Vagina (tissue), 2 donors: Measurements from ENCODE around the gene REXO4. TPM values are rescaled to one million over a fixed set of nuclear protein-coding genes. Genes with fewer than 3 reads are reported as not detected.

Experiments used
- DNase-seq, 2 donors: peaks; one replicate each; pipeline ENCODE4 v3.0.0-alpha.2; 2017; ENCODE audit errors: extremely low spot score in 2 of 2
- H3K27ac ChIP-seq: fragments of 200-600 bp; sonication (generic); one replicate; pipeline ENCODE4 v1.5.1; 2019
- H3K27me3 ChIP-seq: fragments of 200-600 bp; sonication (generic); one replicate; pipeline ENCODE4 v1.5.1; 2019
- H3K36me3 ChIP-seq, 2 donors: fragments of 200-600 bp; sonication (generic); one replicate each; pipeline ENCODE4 v1.5.1; 2017 to 2019
- H3K4me1 ChIP-seq: fragments of 200-600 bp; sonication (generic); one replicate; pipeline ENCODE4 v1.5.1; 2019
- H3K4me3 ChIP-seq, 2 donors: fragments of 200-600 bp; sonication (generic); 1 replicate in 1 of 2; 2 replicates in 1 of 2; pipeline ENCODE4 v1.5.1; 2016 to 2019
- H3K9me3 ChIP-seq: fragments of 200-600 bp; sonication (generic); one replicate; pipeline ENCODE4 v1.5.1; 2019
- CTCF ChIP-seq, 3 experiments: fragments of 450-650 bp in 2 of 3; fragments of 200-600 bp in 1 of 3; sonication (generic) in 1 of 3; IDR thresholded peaks; one replicate each; pipeline ENCODE4 v1.5.1; 2017 to 2019; ENCODE audit warnings: antibody characterized with exemption in 3 of 3, mild to moderate bottlenecking in 2 of 3, moderate library complexity in 2 of 3
- POLR2A ChIP-seq, 2 donors: fragments of 450-650 bp; IDR thresholded peaks; one replicate each; pipeline ENCODE4 v1.6.1; 2017; ENCODE audit warnings: antibody characterized with exemption in 2 of 2, mild to moderate bottlenecking in 2 of 2, moderate library complexity in 2 of 2
- POLR2AphosphoS5 ChIP-seq, 2 donors: sonication (generic); formaldehyde crosslinking; IDR thresholded peaks; one replicate each; pipeline ENCODE4 v1.9.0; 2017; ENCODE audit warnings: antibody characterized with exemption in 2 of 2, mild to moderate bottlenecking in 2 of 2, low read depth in 1 of 2; ENCODE audit not compliant: insufficient read depth in 1 of 2
- intact Hi-C: fragments of 100-400 bp; cut with DNase I; formaldehyde crosslinking; loops from one replicate; pipeline ENCODE4 v1.15.1; 2023
- total RNA-seq: library from RNA; depleted of rRNA; stranded (reverse); fragments of >200 nt; gene quantifications from one replicate; pipeline ENCODE4 v1.2.3, GENCODE V29; 2016

The REXO4 gene
- total RNA-seq, 1 donor from 2014 or later: 17.2 TPM

GRCh38 chr9:133360400-133361393, 57.1 kb downstream of the REXO4 start:
- Histone ChIP-seq H3K9me3 (no peaks in the 10 kb centered on the region), H3K27me3 (no peaks in the 10 kb centered on the region), H3K27ac (no peak overlapping the region), H3K4me1 (peaks cover 46% of the 10 kb centered on the region), H3K36me3 (peaks cover under 1 to 57% of the 10 kb centered on the region in 2 donors), H3K4me3 (no peak overlapping the region)
- TF ChIP-seq POLR2AphosphoS5 (IDR thresholded peaks at IDR 0.05; ENCODE audit: insufficient read depth in 1 of 2, low read depth in 1 of 2) (no peak), CTCF (IDR thresholded peaks at IDR 0.05) (no peak), POLR2A (IDR thresholded peaks at IDR 0.05) (no peak)
- no peak for DNase-seq
- intact Hi-C loops: no loop called here

- no peaks in the 10 kb centered on the region for H3K27me3 ChIP-seq
- no peaks in the 10 kb centered on the region for H3K9me3 ChIP-seq
- no peak overlapping the region for H3K27ac ChIP-seq
- H3K4me3 ChIP-seq: no peak overlapping the region
- TF ChIP-seq POLR2A (IDR thresholded peaks at IDR 0.05) (no peak), CTCF (IDR thresholded peaks at IDR 0.05) (no peak), POLR2AphosphoS5 (IDR thresholded peaks at IDR 0.05; ENCODE audit: insufficient read depth in 1 of 2, low read depth in 1 of 2) (no peak)
- H3K4me1 ChIP-seq: peaks cover 51% of the 10 kb centered on the region
- H3K36me3 ChIP-seq: peaks cover 0 to 46% of the 10 kb centered on the region in 2 donors
- no peak for DNase-seq
- intact Hi-C loops: no loop called here
Measured at GRCh38 chr9:133359399-133360175, 58.2 kb downstream of the REXO4 start.

- Histone ChIP-seq H3K27ac (no peak overlapping the region), H3K36me3 (peaks cover 0 to 31% of the 10 kb centered on the region in 2 donors), H3K27me3 (no peaks in the 10 kb centered on the region), H3K4me3 (no peak overlapping the region), H3K4me1 (peaks cover 45% of the 10 kb centered on the region), H3K9me3 (no peaks in the 10 kb centered on the region)
- no peak for DNase-seq
- TF ChIP-seq POLR2A (IDR thresholded peaks at IDR 0.05): no peak
- TF ChIP-seq CTCF (IDR thresholded peaks at IDR 0.05): no peak
- no peak for TF ChIP-seq POLR2AphosphoS5 (IDR thresholded peaks at IDR 0.05; ENCODE audit: insufficient read depth in 1 of 2, low read depth in 1 of 2)
- intact Hi-C loops: no loop called here
Measured at GRCh38 chr9:133357656-133358055, 60.2 kb downstream of the REXO4 start.

GRCh38 chr9:133356391-133357091, 61.3 kb downstream of the REXO4 start, which contains the start of the genes SURF1 and SURF2:
SURF1 (minus strand) TSS chr9:133356487; CDS start chr9:133356453, 34 bp downstream.
SURF2 (plus strand) TSS chr9:133356550; CDS start chr9:133356593, 43 bp downstream.
- H3K4me1 ChIP-seq: peaks cover 38% of the 10 kb centered on the region
- H3K36me3 ChIP-seq: peaks cover 0 to 31% of the 10 kb centered on the region in 2 donors
- intact Hi-C loops: no loop called here
- H3K27ac ChIP-seq: peak within 1 kb of the TSS; percentile 59
- H3K4me3 ChIP-seq: peak within 1 kb of the TSS; percentile 70 to 81
- no peak for DNase-seq
- TF ChIP-seq POLR2AphosphoS5 (IDR thresholded peaks at IDR 0.05; ENCODE audit: insufficient read depth in 1 of 2, low read depth in 1 of 2) (peak in 1 of 2 donors; percentile 35), POLR2A (IDR thresholded peaks at IDR 0.05) (peak in 1 of 2 donors; percentile 35), CTCF (IDR thresholded peaks at IDR 0.05) (no peak)
- H3K27me3 ChIP-seq: no peaks in the 10 kb centered on the region
- no peaks in the 10 kb centered on the region for H3K9me3 ChIP-seq

Other genes starting within 250 kb of the REXO4 start
- not detected for gene OBP2B, start 208.8 kb downstream of the REXO4 start, total RNA-seq
- 17.2 TPM for gene ABO, start 142.8 kb downstream of the REXO4 start, total RNA-seq
- gene SURF6, start 81.8 kb downstream of the REXO4 start, total RNA-seq: 12.8 TPM
- 32.9 TPM for gene MED22, start 69.9 kb downstream of the REXO4 start, total RNA-seq
- gene RPL7A, start 69.8 kb downstream of the REXO4 start, total RNA-seq: 1,889 TPM
- 31.2 TPM for gene SURF1, start 61.5 kb downstream of the REXO4 start, total RNA-seq
- 19.9 TPM for gene SURF2, start 61.5 kb downstream of the REXO4 start, total RNA-seq
- gene SURF4, start 42.0 kb downstream of the REXO4 start, total RNA-seq: 112 TPM
- not detected for gene STKLD1, start 41.6 kb downstream of the REXO4 start, total RNA-seq
- gene ADAMTS13, start 4.4 kb upstream of the REXO4 start, total RNA-seq: 2.0 TPM
- gene CACFD1, start 42.0 kb upstream of the REXO4 start, total RNA-seq: 9.1 TPM
- 3.7 TPM for gene SLC2A6, start 61.1 kb upstream of the REXO4 start, total RNA-seq
- not detected for gene MYMK, start 106.9 kb upstream of the REXO4 start, total RNA-seq
- 2.0 TPM for gene ADAMTSL2, start 116.7 kb upstream of the REXO4 start, total RNA-seq
- gene FAM163B, start 191.4 kb upstream of the REXO4 start, total RNA-seq: not detected
- gene DBH, start 218.4 kb upstream of the REXO4 start, total RNA-seq: 12.0 TPM